Measurements from ENCODE around the gene SCN3A. TPM values are rescaled to one million over a fixed set of nuclear protein-coding genes. Genes with fewer than 3 reads are reported as not detected.

The SCN3A gene
- total RNA-seq, 1 donor from 2014 or later, result 0.43 TPM

DNA sequence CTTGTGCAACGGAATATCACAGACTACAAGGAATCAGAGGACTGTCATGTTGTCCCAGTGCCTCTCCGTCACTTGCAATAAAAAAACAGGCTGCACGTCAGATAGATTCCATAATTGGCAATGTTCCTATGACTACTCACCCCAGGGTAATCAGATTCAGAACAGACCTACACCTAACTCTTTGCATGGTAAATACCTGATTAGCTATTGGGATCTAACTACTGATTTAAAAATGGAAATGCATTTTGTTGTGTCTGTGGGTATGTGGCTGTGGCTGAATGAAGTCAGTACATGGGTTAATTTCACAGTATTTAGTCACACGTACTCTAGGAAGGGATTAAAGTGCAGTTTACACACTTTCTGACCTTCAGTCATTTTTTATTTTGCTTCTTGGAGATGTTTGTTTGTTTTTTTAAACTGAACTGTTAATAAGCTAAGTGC lies 91.7 kb downstream of the SCN3A start:
- DNase-seq (ENCODE audit: low spot score), result no peak

DNA sequence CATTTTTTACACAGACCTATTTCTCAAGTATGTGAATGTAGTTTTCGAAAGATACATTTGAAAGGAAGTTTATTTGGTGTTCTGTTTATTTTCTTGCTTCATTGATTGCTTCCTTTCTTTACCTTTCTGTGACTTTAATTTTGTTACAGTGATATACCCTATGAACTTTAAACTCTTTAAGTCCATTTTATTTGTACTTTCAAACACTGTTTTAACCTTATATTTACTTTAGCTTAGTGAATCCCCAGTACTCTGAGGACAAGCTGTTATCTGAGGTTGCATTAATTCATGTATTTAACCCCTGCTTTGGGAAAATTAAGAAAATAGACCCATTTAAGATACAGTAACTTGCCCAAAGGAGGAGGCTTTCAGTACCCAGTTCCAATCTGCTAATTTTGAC lies 93.5 kb downstream of the SCN3A start:
- no peak for DNase-seq (ENCODE audit: low spot score)

DNA sequence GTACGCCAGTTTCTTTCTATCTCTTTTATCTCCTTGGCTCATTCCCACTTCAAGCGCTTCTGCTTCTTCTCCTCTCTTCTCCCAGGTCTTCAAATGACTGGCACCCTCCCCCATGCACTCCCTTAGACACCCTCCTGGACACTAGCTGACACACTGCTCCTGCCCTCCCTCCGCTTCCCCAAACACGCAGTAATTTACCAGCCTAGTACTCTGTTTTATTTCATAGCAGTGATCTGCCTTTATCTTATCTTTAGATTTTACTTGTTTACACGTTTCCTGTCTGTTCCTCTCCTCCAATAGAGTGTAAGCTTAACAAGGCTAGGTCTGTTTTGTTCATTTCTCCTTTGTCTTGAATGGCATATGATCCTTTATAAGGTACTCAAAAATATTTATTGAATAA lies 93.9 kb downstream of the SCN3A start:
- DNase-seq (ENCODE audit: low spot score), result no peak

DNA sequence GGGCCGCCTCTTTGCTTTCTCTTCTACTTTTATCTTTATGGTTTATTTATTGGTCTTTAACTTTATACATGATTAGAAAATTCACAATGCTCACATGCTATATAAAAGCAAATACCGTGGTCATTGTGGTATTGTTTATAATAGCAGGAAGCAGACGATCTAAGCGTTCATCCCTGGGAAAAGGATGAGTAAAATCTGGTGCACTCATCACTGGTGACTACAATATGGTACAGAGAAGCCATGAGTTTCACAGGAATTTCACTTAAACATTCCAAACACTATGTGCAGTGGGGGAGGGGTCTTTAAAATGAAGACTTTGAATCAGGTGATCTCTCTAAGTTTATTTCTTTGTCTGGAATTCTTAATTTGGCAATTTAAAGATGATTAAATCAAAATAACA lies 97.9 kb downstream of the SCN3A start:
- no peak for DNase-seq (ENCODE audit: low spot score)

DNA sequence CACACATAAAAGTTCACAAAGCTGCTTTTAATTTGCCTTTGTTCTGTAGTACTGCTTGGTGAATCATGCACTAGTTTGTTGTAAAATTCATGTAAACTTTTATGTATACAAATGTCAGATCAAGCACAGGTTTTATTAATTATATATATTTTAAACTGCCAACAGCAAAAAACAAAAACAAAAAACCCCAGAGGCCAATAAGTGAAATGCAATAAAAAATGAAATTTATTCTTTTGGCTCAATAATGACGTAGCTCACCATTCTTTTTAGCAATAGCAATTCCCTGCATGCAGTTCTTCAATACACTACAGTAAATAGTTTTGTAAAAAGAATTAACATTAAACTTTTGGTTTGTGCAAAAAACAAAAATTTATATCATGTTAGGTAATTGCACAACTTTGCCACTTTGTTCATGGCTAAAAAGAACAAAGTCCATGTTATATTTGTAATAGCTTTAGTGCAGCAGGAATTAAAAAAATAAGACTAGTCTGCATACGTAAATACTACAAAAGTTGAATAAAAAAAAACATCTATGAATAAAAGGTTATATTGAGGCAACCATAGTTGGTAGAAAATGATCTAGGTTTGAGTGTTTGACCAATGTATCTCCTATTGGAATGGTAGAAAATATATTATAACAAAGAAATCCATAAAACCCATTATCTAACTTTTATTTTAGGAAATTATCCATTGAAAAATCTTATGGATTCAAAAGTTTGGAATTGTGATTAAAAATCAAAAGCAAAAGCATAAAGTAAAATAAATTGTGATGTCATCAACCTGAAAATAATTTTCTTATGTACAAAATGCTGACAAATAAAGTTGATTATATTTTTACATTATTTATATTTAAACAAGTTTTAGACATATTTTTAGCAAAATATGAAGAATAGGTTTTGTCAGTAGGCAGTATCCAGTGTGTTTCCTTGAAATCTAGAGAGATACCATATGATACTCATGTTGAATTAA lies 115.6 kb downstream of the SCN3A start:
- no peak for DNase-seq (ENCODE audit: low spot score)

DNA sequence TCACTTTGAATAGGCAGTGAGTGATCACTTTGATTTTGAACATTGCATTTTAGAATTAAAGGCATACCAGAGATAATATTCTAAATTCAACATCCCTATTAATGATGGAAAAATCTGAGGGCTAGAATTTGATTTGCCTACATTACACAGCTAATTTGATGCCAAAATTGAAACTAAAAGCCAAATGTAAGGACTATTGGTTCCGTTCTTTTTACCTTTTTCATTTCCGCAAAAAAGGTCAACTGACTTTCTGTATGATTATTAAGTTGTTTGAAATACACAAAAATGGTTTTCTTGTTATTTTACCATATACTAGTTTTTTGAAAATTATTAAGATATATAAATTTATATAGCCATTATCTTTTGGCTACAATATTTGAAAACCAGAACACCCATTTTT lies 117.5 kb downstream of the SCN3A start:
- DNase-seq (ENCODE audit: low spot score), result no peak

DNA sequence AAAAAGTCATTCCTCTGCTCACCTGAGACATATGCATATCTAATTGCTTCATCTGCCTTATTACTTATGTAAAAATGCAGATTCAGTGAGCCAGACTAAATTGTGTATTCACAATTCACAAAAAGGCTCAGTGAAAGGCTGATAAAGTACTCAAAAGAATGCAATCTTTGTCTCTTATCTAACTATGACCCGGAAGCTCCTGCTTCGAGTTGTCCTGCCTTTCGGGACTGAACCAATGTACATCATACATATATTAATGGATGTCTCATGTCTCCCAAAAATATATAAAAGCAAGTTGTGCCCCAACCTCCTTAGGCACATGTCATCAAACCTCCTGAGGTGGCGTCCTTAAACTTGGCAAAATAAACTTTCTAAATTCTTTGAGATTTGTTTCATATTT lies 120.5 kb downstream of the SCN3A start:
- no peak for DNase-seq (ENCODE audit: low spot score)

DNA sequence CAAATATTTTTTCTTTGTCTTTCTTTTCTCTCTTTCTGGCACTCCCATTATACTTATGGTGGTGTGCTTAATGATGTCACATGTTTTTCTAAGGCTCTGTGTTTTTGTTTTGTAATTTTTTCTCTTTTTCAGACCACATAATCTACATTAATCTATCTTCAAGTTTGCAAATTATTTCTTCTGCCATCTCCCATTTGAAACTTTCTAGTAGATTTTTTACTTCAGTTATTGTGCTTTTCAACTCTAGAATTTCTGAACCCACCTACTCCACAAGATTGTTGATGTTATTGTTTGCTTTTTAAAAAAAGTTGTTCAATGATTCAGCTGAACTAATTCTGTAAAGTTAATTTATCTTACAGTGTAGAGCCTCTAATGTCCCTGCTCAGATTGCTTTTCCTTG lies 121.4 kb downstream of the SCN3A start:
- no peak for DNase-seq (ENCODE audit: low spot score)

DNA sequence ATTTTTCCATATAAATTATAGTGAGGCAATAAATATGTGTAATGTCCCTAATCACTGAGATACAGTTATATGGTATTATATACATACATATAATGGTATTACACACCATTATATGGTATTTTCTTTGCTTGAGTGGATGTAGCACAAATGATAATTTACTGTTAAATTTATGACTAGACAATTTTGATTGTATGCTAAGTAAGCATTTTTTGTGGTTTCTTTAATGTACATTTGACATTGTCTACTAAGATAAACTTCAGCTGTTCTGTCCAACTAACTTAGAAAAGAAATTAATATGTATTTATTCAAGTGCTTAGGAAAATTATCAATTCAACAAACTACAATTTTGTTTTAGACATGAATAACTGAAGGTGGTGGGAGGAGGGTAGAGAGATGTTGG lies 122.6 kb downstream of the SCN3A start:
- DNase-seq (ENCODE audit: low spot score), result no peak

DNA sequence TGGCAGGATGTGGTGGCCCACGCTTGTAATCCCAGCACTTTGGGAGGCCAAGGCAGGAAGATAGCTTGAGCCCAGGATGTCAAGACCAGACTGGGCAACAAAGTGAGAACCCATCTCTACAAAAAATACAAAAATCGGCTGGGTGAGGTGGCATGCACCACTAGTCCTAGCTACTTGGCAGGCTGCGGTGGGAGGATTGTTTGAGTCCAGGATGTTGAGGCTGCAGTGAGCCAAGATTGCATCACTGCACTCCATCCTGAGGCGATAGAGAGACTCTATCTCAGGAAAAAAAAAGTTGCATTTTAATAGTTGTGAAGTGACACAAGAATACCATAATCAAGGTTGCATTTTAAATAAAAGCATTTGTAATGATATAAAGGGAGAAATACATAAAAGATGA lies 124.4 kb downstream of the SCN3A start:
- DNase-seq (ENCODE audit: low spot score), result no peak

DNA sequence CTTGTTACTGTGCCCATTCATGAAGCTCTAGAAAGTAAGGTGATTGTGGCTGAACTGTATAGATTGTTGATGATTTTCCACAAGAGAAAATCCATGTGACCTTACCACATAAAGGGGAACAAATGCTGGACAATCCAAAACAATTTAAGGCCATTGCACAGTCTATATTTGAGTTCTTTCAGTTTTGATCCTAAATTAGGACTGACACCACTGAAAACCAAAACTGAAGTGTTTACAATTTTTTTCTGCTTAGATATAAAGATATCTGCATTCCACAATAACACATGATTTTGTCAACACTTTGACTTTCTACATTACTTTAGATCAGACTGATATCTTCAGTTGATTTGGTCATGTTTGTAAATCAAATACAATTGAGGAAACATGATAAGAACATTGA lies 124.9 kb downstream of the SCN3A start:
- no peak for DNase-seq (ENCODE audit: low spot score)

DNA sequence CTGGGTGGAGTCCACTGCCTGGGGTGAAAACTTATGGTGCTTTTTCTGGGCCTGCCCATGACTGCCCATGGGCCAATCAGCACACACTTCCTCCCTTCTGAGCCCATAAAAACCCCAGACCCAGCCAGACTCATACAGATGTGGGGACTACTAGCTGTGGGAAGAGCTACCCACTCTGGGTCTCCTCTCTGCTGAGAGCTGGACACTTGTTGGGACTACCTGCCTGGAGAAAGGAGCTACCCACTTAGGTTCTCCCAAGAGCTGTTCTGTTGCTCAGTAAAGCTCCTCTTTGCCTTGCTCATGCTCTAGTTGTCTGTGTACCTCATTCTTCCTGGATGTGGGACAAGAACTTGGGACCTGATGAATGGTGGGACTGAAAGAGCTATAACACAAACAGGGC lies 129.0 kb downstream of the SCN3A start:
- no peak for DNase-seq (ENCODE audit: low spot score)

DNA sequence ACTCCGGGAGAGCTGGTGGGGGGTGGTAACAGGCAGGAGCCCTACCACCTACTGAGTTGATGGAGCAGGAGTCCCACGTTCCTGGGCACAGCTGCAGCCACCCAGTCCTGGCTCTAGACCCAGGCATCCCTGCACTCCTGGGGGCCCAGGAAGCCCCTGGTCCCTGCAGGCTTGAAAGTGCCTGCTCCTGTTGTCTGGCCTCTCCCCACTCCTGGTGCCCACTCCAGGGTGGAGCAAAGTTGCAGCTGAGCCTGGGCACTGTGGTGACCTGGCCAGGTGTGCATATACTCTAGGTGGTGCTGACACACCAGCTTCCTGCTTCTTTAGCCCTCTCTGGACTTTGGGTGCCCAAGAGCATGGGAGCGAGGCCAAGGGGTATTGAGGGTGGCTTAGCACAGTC lies 129.5 kb downstream of the SCN3A start:
- DNase-seq (ENCODE audit: low spot score), result no peak

DNA sequence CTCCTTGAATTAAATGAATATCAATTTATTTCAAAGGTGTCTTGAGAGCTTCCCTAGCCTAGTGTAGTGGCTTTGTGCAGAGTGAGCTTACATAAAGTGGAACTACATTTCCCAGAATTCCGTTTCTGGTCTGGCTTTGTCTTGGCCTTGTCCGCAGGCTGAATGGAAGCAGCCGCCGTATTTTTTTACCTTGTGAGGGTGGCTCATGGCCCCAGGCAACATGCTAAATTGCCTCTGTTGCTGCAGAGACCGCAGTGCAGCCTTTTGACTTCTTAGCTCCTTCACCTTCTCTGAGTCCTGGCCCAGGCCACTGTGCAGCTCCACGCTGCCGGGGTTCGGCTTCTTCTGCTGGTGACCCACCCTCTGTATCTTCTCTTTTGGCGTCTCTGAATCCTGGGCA lies 133.8 kb downstream of the SCN3A start:
- no peak for DNase-seq (ENCODE audit: low spot score)

DNA sequence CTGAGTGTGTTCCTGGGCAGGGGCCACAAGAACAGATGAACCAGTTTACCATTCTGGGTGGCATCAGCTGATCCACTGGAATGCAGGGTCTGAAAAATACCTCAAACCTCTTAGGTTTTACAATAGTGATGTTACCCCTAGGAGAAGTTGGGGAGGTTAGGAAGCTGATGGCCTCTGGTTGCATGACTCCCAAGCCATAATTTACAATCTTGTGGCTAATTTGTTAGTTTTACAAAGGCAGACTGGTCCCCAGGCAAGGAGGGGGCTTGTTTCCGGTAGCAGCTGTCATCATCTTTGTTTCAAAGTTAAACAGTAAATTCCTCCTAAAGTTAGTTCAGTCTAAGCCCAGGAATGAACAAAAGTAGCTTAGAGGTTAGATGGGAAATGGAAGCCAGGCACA lies 134.7 kb downstream of the SCN3A start:
- DNase-seq (ENCODE audit: low spot score), result no peak

DNA sequence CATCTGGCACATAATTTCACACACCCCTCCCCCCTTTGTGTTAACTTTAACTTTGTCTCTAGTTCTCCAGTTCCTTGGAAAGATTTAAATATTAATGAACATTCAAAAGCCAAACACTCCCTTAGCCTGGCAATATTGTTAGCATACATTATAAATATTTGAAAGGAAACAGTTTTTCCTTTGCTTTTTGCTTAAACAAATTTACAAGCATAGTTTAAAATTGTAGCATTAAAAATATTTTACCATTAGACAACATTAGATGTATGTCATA lies 135.4 kb downstream of the SCN3A start:
- DNase-seq (ENCODE audit: low spot score), result no peak

DNA sequence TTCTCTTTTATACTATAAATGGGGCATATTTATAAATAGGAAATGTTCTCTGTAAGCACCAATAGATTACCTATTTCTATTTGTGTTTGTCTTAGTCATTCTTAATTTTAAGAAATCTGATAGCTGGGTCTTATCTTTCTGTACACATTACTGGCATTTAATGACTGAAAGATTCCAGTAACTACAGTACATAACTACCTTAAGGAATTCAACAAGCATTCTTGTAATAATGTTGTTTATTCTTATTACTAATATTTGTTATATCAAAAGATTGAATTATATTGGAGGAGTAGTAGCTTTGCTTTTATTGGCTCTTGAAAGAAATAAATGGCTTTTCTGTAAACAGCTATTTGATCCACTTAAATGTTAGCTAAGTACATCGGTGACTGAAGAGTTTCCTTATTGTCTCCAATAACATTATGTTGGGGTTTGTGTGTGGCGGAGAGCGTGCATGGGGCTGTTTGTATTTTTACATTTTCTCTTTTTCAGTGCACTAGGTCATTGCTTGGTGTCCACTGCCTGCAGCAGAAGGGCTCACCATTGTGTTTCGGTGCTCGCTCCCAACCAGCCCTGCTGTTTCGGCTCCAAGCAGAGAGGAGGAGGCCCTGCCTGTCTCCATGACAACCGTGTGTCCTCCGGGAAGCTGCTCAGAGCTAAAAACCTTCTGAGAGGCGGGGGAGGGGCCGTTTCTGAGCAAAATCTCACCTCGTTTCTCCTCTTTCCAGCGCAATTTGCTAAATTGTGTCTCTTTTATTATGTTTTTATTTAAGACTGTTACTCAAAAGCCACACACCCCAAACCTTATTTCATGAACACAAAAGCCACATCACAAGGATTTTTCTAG lies 136.0 kb downstream of the SCN3A start:
- DNase-seq (ENCODE audit: low spot score), result peak; percentile 31

DNA sequence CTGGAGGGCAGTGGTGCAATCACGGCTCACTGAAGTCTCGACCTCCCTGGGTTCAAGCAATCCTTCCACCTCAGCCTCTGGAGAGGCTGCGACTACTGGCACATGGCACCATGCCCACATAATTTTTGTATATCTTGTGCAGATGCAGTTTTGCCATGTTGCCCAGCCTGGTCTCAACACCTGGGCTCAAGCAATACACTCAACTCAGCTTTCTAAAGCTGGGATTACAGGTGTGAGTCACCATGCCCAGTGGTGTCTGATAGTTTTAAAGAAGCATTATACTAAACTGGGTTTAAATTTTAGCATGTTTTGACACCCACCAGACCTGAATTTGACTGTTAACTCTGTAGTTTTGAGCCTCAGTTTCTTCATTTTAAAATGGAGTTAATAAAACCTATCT lies 139.1 kb downstream of the SCN3A start:
- no peak for DNase-seq (ENCODE audit: low spot score)

DNA sequence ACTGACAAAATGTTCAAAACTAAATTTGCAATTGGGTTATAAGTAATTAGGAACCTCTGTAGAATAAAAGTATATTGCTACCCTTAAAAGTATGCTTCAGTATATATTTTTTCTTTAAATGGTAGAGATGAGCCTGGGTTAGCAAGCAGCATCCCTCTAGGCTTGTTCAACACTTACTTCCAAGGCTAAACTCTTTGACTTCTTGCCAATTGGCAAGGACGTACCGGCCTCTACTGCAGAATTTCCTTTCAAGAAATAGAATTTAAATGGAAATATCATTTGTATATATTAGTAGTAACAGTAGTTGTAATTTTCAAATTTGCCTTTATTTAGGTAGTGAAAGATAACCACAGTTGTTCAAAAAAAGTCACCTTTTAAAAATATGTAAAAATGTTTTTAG lies 143.4 kb downstream of the SCN3A start:
- DNase-seq (ENCODE audit: low spot score), result no peak

DNA sequence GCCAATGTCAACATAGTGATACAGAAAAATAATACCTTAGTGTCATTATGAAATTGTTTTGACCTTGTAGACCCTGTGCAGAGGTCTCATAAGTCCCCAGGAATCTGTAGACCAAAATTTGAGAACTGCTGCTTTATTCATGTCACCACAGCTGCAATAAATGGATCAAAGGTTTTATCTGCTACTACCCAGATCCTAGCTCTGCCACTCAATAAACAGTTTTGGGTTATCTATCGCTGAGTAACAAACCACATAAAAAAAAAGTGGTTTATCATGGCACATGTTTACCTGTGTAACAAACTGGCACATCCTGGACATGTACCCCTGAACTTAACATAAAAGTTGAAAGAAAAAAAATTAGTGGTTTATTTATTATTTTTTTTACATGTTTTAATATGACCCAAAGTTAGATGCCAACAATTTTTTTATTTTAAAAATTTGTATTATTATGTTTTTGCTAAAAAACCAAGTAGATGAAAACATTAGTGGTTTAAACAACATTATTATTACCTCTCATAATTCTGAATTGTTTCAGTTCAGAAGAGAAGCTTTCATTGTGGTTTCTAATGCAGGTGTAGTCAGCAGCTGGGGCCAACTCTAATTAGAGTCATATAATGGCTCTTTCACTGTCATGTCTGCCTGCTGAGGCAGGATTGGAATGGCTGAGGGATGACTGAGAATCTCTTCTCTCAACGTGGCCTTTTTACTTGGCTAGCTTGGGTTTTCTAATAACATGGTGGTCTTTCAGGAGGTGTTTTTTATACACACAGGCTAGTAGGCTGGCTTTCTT lies 145.2 kb downstream of the SCN3A start:
- no peak for DNase-seq (ENCODE audit: low spot score)

DNA sequence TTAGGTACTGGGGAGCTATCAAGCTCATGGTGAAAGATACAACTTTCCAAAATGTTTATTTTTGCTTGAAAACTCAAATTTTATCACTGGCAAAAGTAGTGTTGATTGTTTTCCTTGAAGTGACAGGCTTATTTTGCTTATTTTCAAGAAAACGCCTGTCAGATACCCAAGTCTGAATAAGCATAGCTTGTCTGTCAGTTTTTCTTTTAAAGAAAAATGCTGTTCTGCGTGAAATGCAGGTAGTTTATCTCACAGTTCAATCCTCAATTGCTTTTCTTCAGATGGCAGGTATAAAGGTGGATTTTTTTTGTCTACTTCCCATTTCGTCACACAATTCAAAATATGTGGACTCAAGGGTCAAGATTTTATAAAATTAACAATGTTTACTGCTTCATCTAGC lies 145.9 kb downstream of the SCN3A start:
- DNase-seq (ENCODE audit: low spot score), result no peak

DNA sequence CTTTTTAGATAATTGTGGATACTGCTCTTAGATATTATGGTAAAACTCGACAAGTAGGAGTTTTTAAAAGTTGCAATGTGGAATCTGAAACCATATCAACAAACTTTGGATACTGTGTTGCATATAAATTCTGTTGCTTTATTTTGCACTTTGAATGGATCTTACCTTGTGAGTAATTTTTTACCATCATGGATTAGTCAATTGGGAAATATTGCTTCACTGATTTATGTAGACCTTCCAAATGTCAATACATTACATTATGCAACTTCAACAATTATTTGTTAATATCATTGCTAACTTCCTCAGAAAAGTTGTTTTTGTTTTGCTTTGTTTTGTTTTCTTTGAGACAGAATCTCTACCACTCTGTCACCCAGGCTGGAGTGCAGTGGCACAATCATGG lies 146.5 kb downstream of the SCN3A start:
- no peak for DNase-seq (ENCODE audit: low spot score)
